PC-3 (cell line): Measurements from ENCODE around the gene SAP30L.

Source experiments
- EZH2 ChIP-seq: fragments of 300-600 bp; sonication (generic); IDR thresholded peaks from one replicate; pipeline ENCODE4 v1.6.1; 2017; ENCODE audit warnings: antibody characterized with exemption, mild to moderate bottlenecking, low read length; ENCODE audit not compliant: unreplicated experiment
- TF ChIP-seq, protein P1 (sequence below): fragments of 300-600 bp; sonication (generic); conservative IDR thresholded peaks from 2 replicates; pipeline ENCODE4 v1.5.1; 2017; ENCODE audit warnings: antibody characterized with exemption, low read depth, mild to moderate bottlenecking, low read length

DNA sequence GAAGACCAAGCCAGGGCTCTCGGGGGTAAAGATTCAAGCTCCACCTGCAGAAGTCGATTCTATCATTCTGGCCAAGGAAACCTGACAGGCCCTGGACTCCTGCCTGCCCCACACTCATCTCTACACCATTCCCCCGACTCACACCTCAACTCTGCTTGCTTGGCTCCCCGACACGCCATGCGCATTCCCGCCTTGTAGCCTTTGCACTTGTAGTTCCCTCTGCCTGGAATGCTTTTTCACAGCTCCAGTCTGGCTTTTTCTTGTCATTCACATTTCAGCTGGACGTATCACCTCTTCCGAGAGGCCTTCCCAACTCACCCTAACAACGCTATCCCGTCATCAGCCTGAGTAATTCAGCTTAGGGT, 60.9 kb downstream of the SAP30L start:
- TF ChIP-seq EZH2 = no peak
- TF ChIP-seq, protein P1, sequence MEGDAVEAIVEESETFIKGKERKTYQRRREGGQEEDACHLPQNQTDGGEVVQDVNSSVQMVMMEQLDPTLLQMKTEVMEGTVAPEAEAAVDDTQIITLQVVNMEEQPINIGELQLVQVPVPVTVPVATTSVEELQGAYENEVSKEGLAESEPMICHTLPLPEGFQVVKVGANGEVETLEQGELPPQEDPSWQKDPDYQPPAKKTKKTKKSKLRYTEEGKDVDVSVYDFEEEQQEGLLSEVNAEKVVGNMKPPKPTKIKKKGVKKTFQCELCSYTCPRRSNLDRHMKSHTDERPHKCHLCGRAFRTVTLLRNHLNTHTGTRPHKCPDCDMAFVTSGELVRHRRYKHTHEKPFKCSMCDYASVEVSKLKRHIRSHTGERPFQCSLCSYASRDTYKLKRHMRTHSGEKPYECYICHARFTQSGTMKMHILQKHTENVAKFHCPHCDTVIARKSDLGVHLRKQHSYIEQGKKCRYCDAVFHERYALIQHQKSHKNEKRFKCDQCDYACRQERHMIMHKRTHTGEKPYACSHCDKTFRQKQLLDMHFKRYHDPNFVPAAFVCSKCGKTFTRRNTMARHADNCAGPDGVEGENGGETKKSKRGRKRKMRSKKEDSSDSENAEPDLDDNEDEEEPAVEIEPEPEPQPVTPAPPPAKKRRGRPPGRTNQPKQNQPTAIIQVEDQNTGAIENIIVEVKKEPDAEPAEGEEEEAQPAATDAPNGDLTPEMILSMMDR = no peak
